DOHH2 (cell line): ENCODE results near the gene CFAP52.

ENCODE experiments used
- H3F3A ChIP-seq: fragments of 200-600 bp; sonication (generic), shearing (Covaris generic); 2 replicates; pipeline ENCODE4 v1.6.0; 2016; ENCODE audit warnings: antibody characterized with exemption, mild to moderate bottlenecking; ENCODE audit not compliant: control insufficient read depth, insufficient read depth
- H3K27ac ChIP-seq: fragments of 200-600 bp; sonication (generic); 2 replicates; pipeline ENCODE4 v1.5.1; 2014; ENCODE audit warnings: low read depth, mild to moderate bottlenecking, low read length, moderate library complexity
- H3K27me3 ChIP-seq: fragments of 200-600 bp; sonication (generic); 2 replicates; pipeline ENCODE4 v1.6.1; 2014; ENCODE audit warnings: mild to moderate bottlenecking, low read length, mixed read lengths; ENCODE audit not compliant: control insufficient read depth
- H3K36me3 ChIP-seq: fragments of 200-600 bp; sonication (generic); 2 replicates; pipeline ENCODE4 v1.6.1; 2014; ENCODE audit warnings: mild to moderate bottlenecking, low read length, moderate library complexity, mixed read lengths; ENCODE audit not compliant: control insufficient read depth
- H3K4me1 ChIP-seq: fragments of 200-600 bp; sonication (generic); 2 replicates; pipeline ENCODE4 v1.6.1; 2014; ENCODE audit warnings: mild to moderate bottlenecking, low read length, mixed read lengths; ENCODE audit not compliant: control insufficient read depth
- H3K4me2 ChIP-seq: fragments of 200-600 bp; sonication (generic); 2 replicates; pipeline ENCODE4 v1.6.0; 2014; ENCODE audit warnings: mild to moderate bottlenecking, low read length, moderate library complexity
- H3K4me3 ChIP-seq: fragments of 200-600 bp; sonication (generic); 2 replicates; pipeline ENCODE4 v1.5.1; 2014; ENCODE audit warnings: mild to moderate bottlenecking, low read length, mixed read lengths
- H3K79me2 ChIP-seq: fragments of 200-600 bp; sonication (generic); 2 replicates; pipeline ENCODE4 v1.6.1; 2014; ENCODE audit warnings: mild to moderate bottlenecking, low read length, mixed read lengths; ENCODE audit not compliant: control insufficient read depth
- H3K9me2 ChIP-seq: fragments of 200-600 bp; sonication (generic); replicated peaks from 2 replicates; pipeline ENCODE4 v1.6.1; 2014; ENCODE audit warnings: mild to moderate bottlenecking, low read length, mixed read lengths; ENCODE audit not compliant: control insufficient read depth
- H3K9me3 ChIP-seq: fragments of 200-600 bp; sonication (generic); 2 replicates; pipeline ENCODE4 v1.6.1; 2014; ENCODE audit warnings: antibody characterized with exemption, low read length, mixed read lengths; ENCODE audit not compliant: control insufficient read depth, insufficient read depth
- H4K20me1 ChIP-seq: fragments of 200-600 bp; sonication (generic); 2 replicates; pipeline ENCODE4 v1.6.0; 2014; ENCODE audit warnings: low read depth, mild to moderate bottlenecking, antibody characterized with exemption, low read length, moderate library complexity; ENCODE audit not compliant: control insufficient read depth, insufficient read depth
- CTCF ChIP-seq: fragments of 200-600 bp; sonication (generic); IDR thresholded peaks from one replicate; pipeline ENCODE4 v1.5.1; 2014; ENCODE audit warnings: antibody characterized with exemption, mild to moderate bottlenecking, low read depth, low read length; ENCODE audit not compliant: poor library complexity, severe bottlenecking
- EZH2phosphoT487 ChIP-seq: fragments of 200-600 bp; sonication (generic); IDR thresholded peaks from 2 replicates; pipeline ENCODE4 v1.6.1; 2017; ENCODE audit warnings: borderline replicate concordance, mild to moderate bottlenecking, antibody characterized with exemption, low read length, moderate library complexity, mixed read lengths

Gene CFAP52

GRCh38 chr17:9544221-9544620, 32.2 kb upstream of the CFAP52 start:
- TF ChIP-seq EZH2phosphoT487 (no peak), CTCF (no peak)
- no peaks in the 10 kb centered on the region for H3F3A ChIP-seq
- no peak overlapping the region for H3K4me2 ChIP-seq
- H3K27ac ChIP-seq = no peak overlapping the region
- no peaks in the 10 kb centered on the region for H3K9me2 ChIP-seq
- no peak overlapping the region for H3K4me3 ChIP-seq
- H3K4me1 ChIP-seq = no peaks in the 10 kb centered on the region
- H3K36me3 ChIP-seq = no peaks in the 10 kb centered on the region
- no peaks in the 10 kb centered on the region for H3K27me3 ChIP-seq
- H3K79me2 ChIP-seq = no peaks in the 10 kb centered on the region
- no peaks in the 10 kb centered on the region for H3K9me3 ChIP-seq
- H4K20me1 ChIP-seq = no peaks in the 10 kb centered on the region

- H3K4me1 ChIP-seq = no peaks in the 10 kb centered on the region
Observed at GRCh38 chr17:9549215-9549614, 27.2 kb upstream of the CFAP52 start.

GRCh38 chr17:9553181-9553580, 23.3 kb upstream of the CFAP52 start:
- TF ChIP-seq CTCF (no peak), EZH2phosphoT487 (no peak)
- H4K20me1 ChIP-seq = no peaks in the 10 kb centered on the region
- no peaks in the 10 kb centered on the region for H3K9me2 ChIP-seq
- H3K9me3 ChIP-seq = no peaks in the 10 kb centered on the region
- H3K4me2 ChIP-seq = no peak overlapping the region
- no peaks in the 10 kb centered on the region for H3K4me1 ChIP-seq
- H3K36me3 ChIP-seq = no peaks in the 10 kb centered on the region
- no peaks in the 10 kb centered on the region for H3F3A ChIP-seq
- no peak overlapping the region for H3K27ac ChIP-seq
- no peaks in the 10 kb centered on the region for H3K27me3 ChIP-seq
- H3K4me3 ChIP-seq = no peak overlapping the region
- no peaks in the 10 kb centered on the region for H3K79me2 ChIP-seq

More at GRCh38 chr17:9549215-9549614, 27.2 kb upstream of the CFAP52 start:
- no peak overlapping the region for H3K4me2 ChIP-seq
- no peaks in the 10 kb centered on the region for H3K79me2 ChIP-seq
- H4K20me1 ChIP-seq = no peaks in the 10 kb centered on the region
- H3K9me2 ChIP-seq = no peaks in the 10 kb centered on the region
- no peaks in the 10 kb centered on the region for H3F3A ChIP-seq
- no peaks in the 10 kb centered on the region for H3K9me3 ChIP-seq
- no peak overlapping the region for H3K4me3 ChIP-seq
- H3K36me3 ChIP-seq = no peaks in the 10 kb centered on the region
- TF ChIP-seq CTCF = no peak
- no peak for TF ChIP-seq EZH2phosphoT487
- H3K27ac ChIP-seq = no peak overlapping the region
- no peaks in the 10 kb centered on the region for H3K27me3 ChIP-seq

GRCh38 chr17:9553596-9553995, 22.8 kb upstream of the CFAP52 start:
- Histone ChIP-seq H3K27ac (no peak overlapping the region), H3K9me3 (no peaks in the 10 kb centered on the region), H3K79me2 (no peaks in the 10 kb centered on the region), H4K20me1 (no peaks in the 10 kb centered on the region), H3K4me1 (no peaks in the 10 kb centered on the region), H3K4me3 (no peak overlapping the region), H3K9me2 (no peaks in the 10 kb centered on the region), H3K4me2 (no peak overlapping the region), H3F3A (no peaks in the 10 kb centered on the region), H3K36me3 (no peaks in the 10 kb centered on the region), H3K27me3 (no peaks in the 10 kb centered on the region)
- no peak for TF ChIP-seq CTCF
- no peak for TF ChIP-seq EZH2phosphoT487
